ENCODE data around the gene TOX2.

GRCh38 chr20:43925801-43926200, 11.1 kb downstream of the TOX2 start:
- TF ChIP-seq POLR2A (IDR thresholded peaks at IDR 0.05) (no peak), CTCF (IDR thresholded peaks at IDR 0.05) (no peak)

Data from thyroid gland (tissue), 4 donors.